ENCODE data around the gene ATP9A. TPM values are rescaled to one million over a fixed set of nuclear protein-coding genes. Genes with fewer than 3 reads are reported as not detected.

The ATP9A gene
- total RNA-seq, 1 experiment from 2014 or later, result 31.3 TPM

DNA sequence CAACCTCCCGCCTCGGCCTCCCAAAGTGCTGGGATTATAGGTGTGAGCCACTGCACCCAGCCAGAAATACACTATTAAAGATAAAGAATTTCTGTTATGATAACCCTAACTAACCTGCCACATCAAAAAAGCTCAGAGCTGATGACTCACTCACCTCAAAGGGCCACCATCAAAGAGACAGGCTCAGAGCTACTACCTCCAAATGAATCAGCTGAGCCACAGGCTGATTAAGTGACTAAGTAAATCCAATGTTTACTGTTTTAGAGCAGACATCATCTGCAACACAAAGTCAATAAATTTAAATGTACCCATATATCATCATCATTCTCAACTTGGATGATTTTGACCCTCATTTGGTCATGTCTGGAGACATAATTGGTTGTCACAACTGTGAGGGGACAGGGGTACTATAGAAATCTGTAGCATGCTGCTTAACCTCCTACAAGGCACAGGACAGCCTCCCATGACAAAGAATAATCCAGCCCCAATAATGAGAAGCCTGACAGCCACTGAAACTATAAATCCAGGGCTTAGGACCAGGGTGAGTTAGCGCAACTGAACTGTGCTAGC lies 106.5 kb downstream of the ATP9A start:
- peak overlapping the region; percentile 53 for H3K4me2 ChIP-seq (ENCODE audit: low read length)
- ATAC-seq (peak; percentile 60), DNase-seq (peak; percentile 99)
- H4K20me1 ChIP-seq (ENCODE audit: low read length), result no peaks in the 10 kb centered on the region
- H3K4me3 ChIP-seq (ENCODE audit: low read length), result no peak overlapping the region
- H3K9ac ChIP-seq (ENCODE audit: low read length), result peak overlapping the region; percentile 73
- H3K36me3 ChIP-seq (ENCODE audit: low read depth, low read length), result no peaks in the 10 kb centered on the region
- intact Hi-C loops (cut with micrococcal nuclease), result loop anchor here (1.0 to 10.0 kb wide), 5 partner anchors 23 to 323 kb away; no protein-coding TSS in a partner anchor
- no peak overlapping the region for H2AFZ ChIP-seq (ENCODE audit: low read length)
- CTCF ChIA-PET, result interaction anchor here (0.6 to 1.5 kb wide), 3 partner anchors 34 to 39 kb away, joined by 3 to 6 read pairs (median 3); no protein-coding TSS in a partner anchor
- peak overlapping the region; percentile 88 for H3K27ac ChIP-seq (ENCODE audit: low read length)
- BruUV-seq (replicated peaks), result no TSS peak
- TF ChIP-seq, protein P1, sequence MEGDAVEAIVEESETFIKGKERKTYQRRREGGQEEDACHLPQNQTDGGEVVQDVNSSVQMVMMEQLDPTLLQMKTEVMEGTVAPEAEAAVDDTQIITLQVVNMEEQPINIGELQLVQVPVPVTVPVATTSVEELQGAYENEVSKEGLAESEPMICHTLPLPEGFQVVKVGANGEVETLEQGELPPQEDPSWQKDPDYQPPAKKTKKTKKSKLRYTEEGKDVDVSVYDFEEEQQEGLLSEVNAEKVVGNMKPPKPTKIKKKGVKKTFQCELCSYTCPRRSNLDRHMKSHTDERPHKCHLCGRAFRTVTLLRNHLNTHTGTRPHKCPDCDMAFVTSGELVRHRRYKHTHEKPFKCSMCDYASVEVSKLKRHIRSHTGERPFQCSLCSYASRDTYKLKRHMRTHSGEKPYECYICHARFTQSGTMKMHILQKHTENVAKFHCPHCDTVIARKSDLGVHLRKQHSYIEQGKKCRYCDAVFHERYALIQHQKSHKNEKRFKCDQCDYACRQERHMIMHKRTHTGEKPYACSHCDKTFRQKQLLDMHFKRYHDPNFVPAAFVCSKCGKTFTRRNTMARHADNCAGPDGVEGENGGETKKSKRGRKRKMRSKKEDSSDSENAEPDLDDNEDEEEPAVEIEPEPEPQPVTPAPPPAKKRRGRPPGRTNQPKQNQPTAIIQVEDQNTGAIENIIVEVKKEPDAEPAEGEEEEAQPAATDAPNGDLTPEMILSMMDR (conservative IDR thresholded peaks at IDR 0.05; ENCODE audit: low read depth, low read length), result no peak
- TF ChIP-seq EZH2 (IDR thresholded peaks at IDR 0.05; ENCODE audit: low read length, unreplicated experiment) (no peak), EZH2phosphoT487 (IDR thresholded peaks at IDR 0.05; ENCODE audit: borderline replicate concordance, low read length) (no peak)
- H3K9me3 ChIP-seq (ENCODE audit: low read length), result no peaks in the 10 kb centered on the region
- H3F3A ChIP-seq (ENCODE audit: low read length, unreplicated experiment), result peaks cover 30% of the 10 kb centered on the region
- POLR2A ChIA-PET (ENCODE audit: unreplicated experiment), result interaction anchor here (0.6 to 1.2 kb wide), 3 partner anchors 21 to 88 kb away, joined by 3 to 14 read pairs (median 4); no protein-coding TSS in a partner anchor
- H3K9me2 ChIP-seq (replicated peaks; ENCODE audit: low read length), result no peaks in the 10 kb centered on the region
- H3K27me3 ChIP-seq (ENCODE audit: low read length), result no peaks in the 10 kb centered on the region
- H3K79me2 ChIP-seq (ENCODE audit: low read length), result no peaks in the 10 kb centered on the region
- H3K4me1 ChIP-seq (ENCODE audit: insufficient read depth, low read length), result peaks cover 55% of the 10 kb centered on the region

DNA sequence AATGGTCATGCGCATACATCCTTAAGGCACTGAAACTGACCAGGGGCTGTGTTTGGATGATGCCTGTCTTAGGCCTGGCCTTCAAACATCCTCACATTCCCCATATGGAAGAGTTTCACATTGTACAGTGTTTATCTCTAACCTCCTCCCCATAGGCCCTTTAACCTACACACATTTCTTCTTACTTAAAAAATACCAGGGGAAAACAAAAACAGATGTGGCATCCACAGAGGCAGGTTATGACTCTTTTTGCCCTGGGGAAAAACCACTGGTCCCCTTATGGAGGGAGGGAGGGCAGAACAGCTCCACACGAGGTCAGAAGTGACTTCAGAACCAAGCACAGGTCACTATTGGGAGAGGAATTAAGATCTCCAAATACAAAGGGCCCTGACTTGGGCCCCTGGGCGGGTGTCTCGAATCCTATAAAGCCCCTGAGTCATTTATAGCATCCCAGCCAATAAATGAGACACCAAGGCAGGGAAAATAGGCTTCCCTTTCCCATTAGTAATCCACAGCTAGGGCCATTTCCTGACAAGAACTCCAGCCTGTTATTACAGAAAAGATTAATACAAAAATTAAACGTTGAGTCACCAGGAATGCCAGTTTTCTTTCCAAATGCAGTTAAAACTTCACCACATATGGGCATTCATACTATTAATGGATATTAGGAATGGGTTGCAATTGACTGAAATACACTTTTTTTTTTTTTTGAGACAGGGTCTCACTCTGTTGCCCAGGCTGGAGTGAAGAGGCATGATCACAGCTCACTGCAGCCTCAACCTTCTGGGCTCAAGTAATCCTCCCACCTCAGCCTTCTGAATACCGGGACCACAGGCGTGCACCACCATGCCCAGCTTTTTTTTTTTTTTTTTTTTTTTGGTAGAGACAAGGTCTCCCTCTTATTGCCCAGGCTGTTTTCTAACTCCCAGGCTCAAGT lies 107.2 kb downstream of the ATP9A start:
- no peaks in the 10 kb centered on the region for H3K9me2 ChIP-seq (replicated peaks; ENCODE audit: low read length)
- no peaks in the 10 kb centered on the region for H4K20me1 ChIP-seq (ENCODE audit: low read length)
- H3K27ac ChIP-seq (ENCODE audit: low read length), result peak overlapping the region; percentile 88
- ChIA-PET CTCF (interaction anchor here (0.6 to 1.5 kb wide), 4 partner anchors 35 to 148 kb away, joined by 3 to 9 read pairs (median 4); no protein-coding TSS in a partner anchor), POLR2A (ENCODE audit: unreplicated experiment) (interaction anchor here (0.6 to 1.2 kb wide), 5 partner anchors 20 to 89 kb away, joined by 3 to 14 read pairs (median 4); no protein-coding TSS in a partner anchor)
- peak overlapping the region; percentile 53 for H3K4me2 ChIP-seq (ENCODE audit: low read length)
- H2AFZ ChIP-seq (ENCODE audit: low read length), result no peak overlapping the region
- H3F3A ChIP-seq (ENCODE audit: low read length, unreplicated experiment), result peaks cover 25% of the 10 kb centered on the region
- intact Hi-C loops (cut with micrococcal nuclease), result loop anchor here (1.0 to 10.0 kb wide), 5 partner anchors 22 to 324 kb away; no protein-coding TSS in a partner anchor
- H3K36me3 ChIP-seq (ENCODE audit: low read depth, low read length), result no peaks in the 10 kb centered on the region
- DNase-seq (peak; percentile 100), ATAC-seq (peak; percentile 69)
- BruUV-seq (replicated peaks), result no TSS peak
- H3K27me3 ChIP-seq (ENCODE audit: low read length), result no peaks in the 10 kb centered on the region
- H3K79me2 ChIP-seq (ENCODE audit: low read length), result no peaks in the 10 kb centered on the region
- H3K9me3 ChIP-seq (ENCODE audit: low read length), result no peaks in the 10 kb centered on the region
- TF ChIP-seq, protein P1 (conservative IDR thresholded peaks at IDR 0.05; ENCODE audit: low read depth, low read length), result no peak
- TF ChIP-seq EZH2phosphoT487 (IDR thresholded peaks at IDR 0.05; ENCODE audit: borderline replicate concordance, low read length) (no peak), EZH2 (IDR thresholded peaks at IDR 0.05; ENCODE audit: low read length, unreplicated experiment) (no peak)
- H3K9ac ChIP-seq (ENCODE audit: low read length), result peak overlapping the region; percentile 73
- peaks cover 47% of the 10 kb centered on the region for H3K4me1 ChIP-seq (ENCODE audit: insufficient read depth, low read length)
- peak overlapping the region; percentile 7; the same call in 1 of the 2 replicates for H3K4me3 ChIP-seq (ENCODE audit: low read length)

Data from PC-3 (cell line).